GM18867 (cell line): ENCODE measurements around the gene FOXR1.
"Not testable (repeated sequence)": the region's sequence is repeated elsewhere in the genome, so short reads cannot be mapped to it uniquely, and the experiment has no call there.

ENCODE experiments used
- ATAC-seq: cut with Tn5 transposase; IDR thresholded peaks from one replicate; pipeline ENCODE4 v1.9.1; 2021; ENCODE audit warnings: mild to moderate bottlenecking, moderate library complexity; ENCODE audit not compliant: unreplicated experiment

FOXR1 gene

GRCh38 chr11:118991486-118992038 is 20.0 kb downstream of the FOXR1 start:
- ATAC-seq: not testable (repeated sequence)

- ATAC-seq: no peak
Observed at GRCh38 chr11:118996926-118997626, 25.5 kb downstream of the FOXR1 start.

- ATAC-seq: peak; percentile 91
Observed at GRCh38 chr11:118997627-118998387, 26.2 kb downstream of the FOXR1 start, which contains the start of gene CENATAC. TSS of gene CENATAC (plus strand) at chr11:118998138. CDS start at chr11:118998198, 60 bp downstream.

GRCh38 chr11:118998388-118998717 is 26.8 kb downstream of the FOXR1 start:
- ATAC-seq: no peak

- no peak for ATAC-seq
Observed at GRCh38 chr11:118998822-118999221, 27.3 kb downstream of the FOXR1 start.

GRCh38 chr11:119000906-119001305 is 29.3 kb downstream of the FOXR1 start:
- no peak for ATAC-seq

- ATAC-seq: no peak
Observed at GRCh38 chr11:119006656-119007055, 35.1 kb downstream of the FOXR1 start.

- ATAC-seq: no peak
Observed at GRCh38 chr11:119011476-119012053, 40.0 kb downstream of the FOXR1 start.

GRCh38 chr11:119012629-119013170 is 41.1 kb downstream of the FOXR1 start:
- ATAC-seq: no peak

GRCh38 chr11:119014209-119014924 is 42.8 kb downstream of the FOXR1 start:
- no peak for ATAC-seq

- no peak for ATAC-seq
Observed at GRCh38 chr11:119015054-119015611, 43.6 kb downstream of the FOXR1 start.

GRCh38 chr11:119016216-119017009 is 44.9 kb downstream of the FOXR1 start:
- ATAC-seq: no peak

GRCh38 chr11:119017377-119017776 is 45.8 kb downstream of the FOXR1 start:
- not testable (repeated sequence) for ATAC-seq

- ATAC-seq: peak; percentile 84
Observed at GRCh38 chr11:119018074-119018938, 46.7 kb downstream of the FOXR1 start, which contains the start of the genes RPS25 and TRAPPC4. TSS of gene RPS25 (minus strand) at chr11:119018343. CDS start at chr11:119018284, 59 bp downstream. TSS of gene TRAPPC4 (plus strand) at chr11:119018766. CDS start at chr11:119018796, 30 bp downstream.

- ATAC-seq: no peak
Observed at GRCh38 chr11:119019996-119020395, 48.4 kb downstream of the FOXR1 start.

- no peak for ATAC-seq
Observed at GRCh38 chr11:119021631-119022030, 50.1 kb downstream of the FOXR1 start.

GRCh38 chr11:119023741-119024140 is 52.2 kb downstream of the FOXR1 start:
- no peak for ATAC-seq

- ATAC-seq: no peak
Observed at GRCh38 chr11:119024430-119025098, 53.0 kb downstream of the FOXR1 start.
